ENCODE results near the gene CPM.

CPM gene

GRCh38 chr12:68954811-68955210 lies 21.8 kb upstream of the CPM start:
- no peak for DNase-seq

DNA sequence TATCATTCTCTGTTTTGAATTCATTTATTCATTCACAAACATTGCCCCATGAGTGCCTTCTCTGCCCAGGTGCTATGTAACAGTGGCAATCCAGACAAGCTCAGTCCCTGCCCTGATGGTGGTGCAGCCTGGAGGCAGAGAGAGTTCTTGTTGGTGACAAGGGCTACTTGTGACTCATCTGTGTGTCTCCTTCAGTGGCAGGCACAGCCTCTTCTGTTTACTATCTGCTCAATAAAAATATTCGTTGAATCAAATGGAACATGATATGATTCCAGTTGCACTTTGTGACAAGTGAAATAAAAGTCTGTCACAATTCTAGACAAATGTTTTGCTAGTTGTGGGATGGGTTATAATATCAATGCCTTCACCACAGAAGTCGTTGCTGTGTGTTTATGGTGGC lies 20.6 kb upstream of the CPM start:
- DNase-seq = no peak

DNA sequence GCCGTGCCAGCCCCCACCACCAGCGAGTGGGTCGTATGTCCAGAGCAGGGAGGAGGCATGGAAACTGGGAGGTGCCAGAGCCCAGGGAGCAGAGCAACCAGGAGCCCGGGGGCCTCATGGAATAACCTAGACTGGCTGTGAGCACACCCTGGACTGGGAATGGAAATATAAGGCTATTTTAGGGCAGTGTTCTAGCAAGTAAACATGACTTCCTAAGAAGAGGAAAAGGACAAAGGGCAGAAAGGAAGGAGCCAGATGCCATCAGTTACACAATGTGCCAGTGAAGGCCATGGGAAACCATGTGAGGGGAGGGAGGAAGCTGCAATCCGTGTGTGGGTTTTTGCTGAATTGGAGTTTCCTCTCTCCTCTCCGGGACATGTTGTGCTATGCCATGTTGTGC lies 18.7 kb upstream of the CPM start:
- DNase-seq = no peak

- no peak for DNase-seq
Observed at GRCh38 chr12:68950511-68950910, 17.5 kb upstream of the CPM start.

DNA sequence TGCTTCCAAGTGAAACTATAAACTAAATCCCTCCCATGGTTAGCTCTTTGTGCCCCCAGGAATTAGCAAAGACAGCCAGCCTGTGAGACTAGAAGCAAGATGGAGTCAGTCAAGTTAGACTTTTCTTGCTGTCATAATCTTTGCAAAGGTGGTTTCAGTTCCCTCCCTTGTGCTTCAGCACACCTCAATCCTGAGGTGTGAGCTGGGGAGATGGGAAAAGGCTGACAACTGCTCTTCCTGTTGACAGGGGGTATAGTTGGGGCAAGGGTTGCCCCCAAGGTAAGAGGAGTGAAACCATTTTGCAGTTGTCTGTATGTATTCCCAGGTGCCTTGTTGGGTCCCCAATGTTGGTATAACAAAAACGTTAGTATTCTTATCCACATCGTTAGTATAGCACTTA lies 12.3 kb upstream of the CPM start:
- DNase-seq = no peak

GRCh38 chr12:68944296-68945076 lies 11.5 kb upstream of the CPM start:
- no peak for DNase-seq

DNA sequence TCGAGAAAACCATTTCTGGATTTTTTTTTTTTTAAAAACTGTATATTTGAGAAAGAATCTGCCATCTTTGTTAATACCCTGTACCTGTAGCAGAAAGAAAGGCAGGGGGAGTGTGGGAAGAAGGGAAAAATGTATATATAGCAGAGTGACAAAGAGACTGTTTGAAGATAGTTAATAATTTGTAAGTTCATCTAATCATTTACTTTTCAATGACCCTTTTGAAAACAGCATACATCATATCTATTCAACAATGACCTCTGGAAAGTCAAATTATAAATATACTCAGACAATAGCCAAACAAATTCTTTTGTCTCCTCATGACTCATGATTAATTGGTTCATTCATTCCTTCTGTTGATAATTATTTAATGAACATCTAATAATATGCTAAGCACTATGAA lies 10.9 kb upstream of the CPM start:
- no peak for DNase-seq

DNA sequence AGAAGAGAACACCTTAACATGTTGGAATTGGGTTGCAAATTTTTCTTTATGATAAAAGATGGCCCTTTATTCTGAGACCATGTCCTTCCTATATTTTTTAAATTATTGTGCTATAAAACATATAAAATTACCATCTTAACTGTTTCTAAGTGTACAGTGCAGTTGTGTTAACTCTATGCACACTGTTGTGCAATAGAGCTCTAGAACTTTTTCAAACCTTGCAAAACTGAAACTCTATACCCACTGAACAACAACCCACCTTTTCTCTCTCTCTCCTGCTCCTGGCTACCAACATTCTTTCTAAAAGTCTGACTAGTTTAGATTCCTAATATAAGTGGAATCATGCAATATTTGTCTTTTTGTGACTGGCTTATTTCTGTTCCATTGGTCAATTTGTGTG lies 7.8 kb upstream of the CPM start:
- no peak for DNase-seq

- no peak for DNase-seq
Observed at GRCh38 chr12:68939505-68939904, 6.5 kb upstream of the CPM start.

GRCh38 chr12:68934392-68934791 lies 1.4 kb upstream of the CPM start:
- no peak for DNase-seq

GRCh38 chr12:68932128-68932960 lies 627 bp downstream of the CPM start:
- no peak for DNase-seq

- no peak for DNase-seq
Observed at GRCh38 chr12:68930178-68930577, 2.8 kb downstream of the CPM start.

DNA sequence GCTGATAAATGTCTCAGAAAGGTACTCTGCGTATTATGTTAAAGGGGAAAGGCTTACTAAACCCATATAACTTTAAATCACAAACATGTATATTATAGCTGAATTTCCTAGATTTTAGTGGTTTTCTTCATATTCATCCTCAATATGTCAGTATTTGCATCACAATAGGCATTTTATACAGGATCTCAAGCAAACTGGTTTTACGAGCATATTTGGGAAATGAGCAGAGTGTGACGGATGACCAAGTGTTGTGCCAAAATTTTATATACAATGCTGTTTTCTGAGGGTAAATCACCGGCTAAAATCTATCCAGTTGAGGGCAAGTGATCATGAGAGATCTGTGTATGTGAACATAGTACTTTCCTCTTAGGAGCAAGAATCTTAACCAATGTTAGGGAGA lies 8.4 kb downstream of the CPM start:
- DNase-seq = no peak

DNA sequence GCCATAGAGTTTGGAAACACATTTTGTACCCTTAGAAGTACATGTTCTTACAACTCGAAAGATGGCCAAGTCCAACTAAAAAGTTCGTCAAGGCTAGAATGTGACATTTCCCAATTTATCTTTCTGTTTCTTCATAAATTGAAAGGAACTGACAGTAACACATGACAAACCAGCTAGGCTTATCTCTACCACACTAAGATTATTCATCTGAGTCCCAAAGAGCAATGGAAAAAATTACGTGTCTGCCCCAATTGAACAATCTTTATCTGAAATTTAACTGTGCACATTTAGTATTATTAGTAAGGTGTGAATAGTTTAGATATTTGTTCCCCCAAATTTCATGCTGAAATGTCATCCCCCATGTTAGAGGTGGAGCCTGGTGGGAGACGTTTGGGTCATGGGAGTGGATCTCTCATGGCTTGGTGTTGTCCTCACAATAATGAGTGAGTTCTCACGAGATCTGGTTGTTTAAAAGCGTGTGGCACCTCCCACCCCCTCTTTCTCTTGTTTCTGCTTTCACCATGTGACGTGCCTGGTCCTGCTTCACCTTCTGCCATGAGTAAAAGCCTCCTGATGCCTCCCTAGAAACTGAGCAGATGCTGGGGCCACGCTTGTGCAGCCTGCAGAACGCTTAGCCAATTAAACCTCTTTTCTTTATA lies 13.3 kb downstream of the CPM start:
- no peak for DNase-seq

GRCh38 chr12:68918960-68919359 lies 14.0 kb downstream of the CPM start:
- DNase-seq = no peak

DNA sequence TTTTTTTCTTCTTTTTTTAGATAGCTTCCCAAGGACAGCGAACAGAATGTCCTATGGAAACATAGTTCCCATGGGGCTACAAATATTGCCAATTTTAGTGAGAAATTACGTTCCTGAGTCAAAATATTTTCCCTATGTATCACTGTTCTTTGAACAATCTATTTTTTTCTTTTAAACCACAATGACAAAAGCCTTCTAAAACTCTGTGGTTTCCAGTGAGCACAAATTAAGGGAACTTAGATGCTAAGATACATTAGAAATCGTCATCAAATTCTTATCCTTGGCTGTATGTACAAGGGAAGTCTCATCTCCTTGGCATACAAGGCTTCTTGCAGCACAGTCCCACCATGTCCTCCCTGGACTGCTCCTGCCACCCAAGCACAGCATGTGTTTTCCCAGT lies 17.9 kb downstream of the CPM start:
- DNase-seq = no peak

DNA sequence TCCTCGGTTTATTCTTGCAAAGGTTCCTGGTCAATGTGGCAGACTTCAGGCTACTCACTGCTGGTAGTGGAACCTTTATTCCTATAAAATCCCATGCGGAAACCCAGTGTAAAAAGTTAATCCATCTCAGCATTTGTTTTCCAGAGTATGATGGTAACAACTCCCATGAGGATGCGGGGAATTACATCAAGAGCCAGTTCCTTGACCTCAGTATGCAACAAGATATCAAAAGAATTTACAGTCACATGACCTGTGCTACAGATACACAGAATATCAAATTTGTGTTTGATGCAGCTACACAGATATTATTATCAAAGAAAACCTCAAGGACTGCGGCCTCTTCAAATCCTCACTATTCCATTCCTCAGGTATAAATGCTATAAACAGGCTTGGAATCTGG lies 19.3 kb downstream of the CPM start:
- no peak for DNase-seq

DNA sequence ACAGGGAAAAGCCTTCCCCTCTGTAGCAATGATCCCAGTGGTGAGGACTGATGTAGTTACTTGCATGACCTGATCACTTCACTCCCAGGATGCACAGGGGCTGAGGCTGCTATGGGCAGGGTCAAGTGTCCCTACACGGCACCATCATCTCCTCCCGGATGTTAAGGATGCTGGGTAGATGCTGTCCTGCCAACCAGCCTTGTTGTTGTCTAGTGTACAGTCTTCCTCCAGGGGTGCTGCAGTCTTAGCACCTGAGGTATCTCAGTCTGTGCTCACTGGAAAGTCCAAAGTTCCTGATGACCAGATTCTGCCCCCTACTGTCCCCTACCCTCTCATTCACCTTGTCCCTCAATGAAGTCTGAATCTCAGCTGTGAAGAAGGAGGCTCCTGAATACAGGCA lies 20.1 kb downstream of the CPM start:
- DNase-seq = no peak

DNA sequence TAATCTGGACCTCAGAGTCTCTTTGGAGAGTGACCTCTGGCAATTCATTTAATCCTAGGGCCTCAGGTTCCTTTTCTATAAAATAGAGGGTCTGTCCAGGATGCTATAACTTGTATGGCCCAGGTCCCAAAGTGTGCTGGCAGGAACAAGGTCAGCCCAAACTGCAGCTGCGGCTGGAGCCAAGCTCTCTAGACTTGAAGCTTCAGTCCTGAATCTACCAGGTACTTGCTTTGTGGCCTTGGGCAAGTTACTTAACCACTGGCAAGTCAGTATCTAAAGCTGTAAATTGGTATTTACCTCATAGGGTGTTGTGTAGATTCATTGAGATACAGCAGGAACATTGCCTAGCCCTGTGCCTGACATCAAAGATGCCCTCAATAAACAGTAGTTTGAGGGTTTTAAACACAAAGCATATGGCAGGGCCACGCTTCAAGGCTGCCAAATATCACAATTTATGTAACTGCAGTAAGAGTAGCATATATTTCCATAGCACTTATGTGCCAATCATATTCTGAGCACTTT lies 21.7 kb downstream of the CPM start:
- no peak for DNase-seq

DNA sequence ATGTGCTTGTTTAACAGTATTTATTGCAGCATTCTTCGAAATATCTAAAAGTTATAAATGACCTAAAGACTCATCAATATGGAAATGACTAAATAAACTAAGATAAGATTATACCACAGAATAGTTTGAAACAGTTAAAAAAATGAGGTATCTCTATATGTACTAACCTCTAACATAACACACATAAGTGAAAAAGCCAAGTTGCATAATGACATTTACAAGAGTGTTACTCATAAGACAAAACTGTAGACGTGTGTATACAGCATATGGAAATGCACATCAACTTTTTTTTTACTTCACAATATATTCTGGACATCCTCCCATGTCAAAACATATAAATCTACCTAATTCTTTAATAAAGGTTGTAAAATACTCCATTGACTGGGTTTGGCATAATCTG lies 22.8 kb downstream of the CPM start:
- no peak for DNase-seq

DNA sequence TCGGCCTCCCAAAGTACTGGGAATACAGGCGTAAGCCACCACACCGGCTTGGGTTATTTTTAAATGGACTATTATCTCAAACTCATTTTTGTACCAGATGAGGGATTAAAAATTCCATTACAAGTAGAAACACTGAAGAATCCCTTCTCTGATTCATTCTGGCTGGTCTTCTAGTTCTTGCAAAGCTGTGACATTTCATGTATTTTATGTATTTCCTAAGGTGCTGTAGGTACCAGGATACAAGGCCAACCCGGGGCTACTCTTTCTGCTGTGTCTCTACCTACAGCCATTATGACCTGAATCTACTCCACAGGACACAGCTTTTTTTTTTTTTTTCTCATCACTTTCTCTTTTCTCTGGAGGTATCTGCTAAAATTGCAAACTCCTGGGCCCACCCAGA lies 24.9 kb downstream of the CPM start:
- no peak for DNase-seq

- no peak for DNase-seq
Observed at GRCh38 chr12:68905733-68906132, 27.2 kb downstream of the CPM start.

DNA sequence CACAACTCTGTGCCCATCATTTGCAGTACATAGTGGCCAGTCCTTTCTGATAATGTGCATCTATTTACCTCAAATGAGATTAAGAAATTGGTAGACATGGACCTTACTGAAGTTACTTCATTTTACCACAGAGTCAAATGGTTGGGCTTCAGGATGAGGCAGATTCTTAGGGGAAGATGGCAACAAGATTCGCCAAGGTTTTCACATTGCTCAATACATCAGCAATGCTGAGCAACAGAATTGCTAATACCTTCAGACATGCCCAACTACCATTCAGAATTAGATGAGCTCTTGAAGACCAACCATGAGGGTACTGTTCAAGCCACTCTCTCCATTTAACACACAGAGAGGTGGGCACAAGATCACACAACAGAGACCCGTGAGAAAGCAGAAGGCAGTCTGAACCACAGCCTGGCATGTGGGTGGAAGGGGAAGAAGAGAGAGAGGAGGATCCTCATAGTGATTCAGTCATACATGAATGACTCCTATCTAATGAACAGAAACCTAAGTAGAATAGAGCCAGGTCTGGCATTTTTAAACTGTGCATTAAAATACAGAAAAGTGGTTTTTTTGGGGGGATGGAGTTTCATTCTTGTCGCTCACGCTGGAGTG lies 28.5 kb downstream of the CPM start:
- DNase-seq = no peak
